Lower leg skin (tissue), 3 donors: ENCODE results near the gene DSCAML1.

Source experiments
- CTCF ChIP-seq, 3 donors: fragments of 450-650 bp; IDR thresholded peaks; one replicate each; pipeline ENCODE4 v1.5.1; 2016; ENCODE audit warnings: antibody characterized with exemption in 3 of 3, mild to moderate bottlenecking in 3 of 3, moderate library complexity in 2 of 3
- POLR2A ChIP-seq, 2 donors: fragments of 450-650 bp; IDR thresholded peaks; one replicate each; pipeline ENCODE4 v1.6.1; 2016 to 2017; ENCODE audit warnings: antibody characterized with exemption in 2 of 2, mild to moderate bottlenecking in 1 of 2, moderate library complexity in 1 of 2

- TF ChIP-seq CTCF (IDR thresholded peaks at IDR 0.05), result no peak
- no peak for TF ChIP-seq POLR2A (IDR thresholded peaks at IDR 0.05)
These were observed 386.8 kb downstream of the DSCAML1 start for GRCh38 chr11:117410238-117410637.
